IMR-90 (cell line): Measurements from ENCODE around the gene SLC9A7. TPM values are rescaled to one million over a fixed set of nuclear protein-coding genes. Genes with fewer than 3 reads are reported as not detected.

Source experiments
- ATAC-seq: fragments of 200-7000 bp; cut with Tn5 transposase; 2 replicates; pipeline ENCODE4 v1.9.1; 2020; ENCODE audit warnings: low read depth, mild to moderate bottlenecking, moderate library complexity
- BruUV-seq: library from RNA; stranded (reverse); fragments of 400-500 nt; replicated peaks from 2 replicates; lab custom pipeline; 2021; lab: Mats Ljungman, UMichigan
- CTCF ChIA-PET: fragments of 300-600 bp; formaldehyde crosslinking; extraction: SDS; loops from one replicate; lab custom pipeline; 2021; ENCODE audit warnings: antibody characterized with exemption; lab: Yijun Ruan, JAX
- POLR2A ChIA-PET: fragments of 300-600 bp; sonication (Branson Sonifier 250); formaldehyde crosslinking; loops from one replicate; lab custom pipeline; 2022; ENCODE audit warnings: antibody characterized with exemption; ENCODE audit not compliant: unreplicated experiment; lab: Charles Lee
- DNase-seq: peaks from one replicate; pipeline ENCODE4 v3.0.0; 2013
- H2AFZ ChIP-seq: replicated peaks from 2 replicates; pipeline ENCODE3; 2013; ENCODE audit warnings: low read length, mild to moderate bottlenecking; ENCODE audit not compliant: poor library complexity
- H2AK5ac ChIP-seq: 2 replicates; pipeline ENCODE4 v1.6.1; 2013; ENCODE audit warnings: low read depth, low read length, inconsistent platforms
- H2AK9ac ChIP-seq: replicated peaks from 2 replicates; pipeline ENCODE3; 2013; ENCODE audit warnings: mild to moderate bottlenecking, low read depth, low read length, moderate library complexity; ENCODE audit not compliant: poor library complexity
- H2BK120ac ChIP-seq: 2 replicates; pipeline ENCODE4 v1.6.1; 2013; ENCODE audit warnings: low read depth, low read length, inconsistent platforms
- H2BK15ac ChIP-seq: 3 replicates; pipeline ENCODE4 v1.6.1; 2013; ENCODE audit warnings: low read depth, low read length, inconsistent platforms
- H2BK20ac ChIP-seq: 2 replicates; pipeline ENCODE4 v1.6.1; 2013; ENCODE audit warnings: low read depth, mild to moderate bottlenecking, inconsistent platforms, low read length, moderate library complexity
- H2BK5ac ChIP-seq: 2 replicates; pipeline ENCODE4 v1.6.1; 2013; ENCODE audit warnings: mild to moderate bottlenecking, low read depth, low read length, inconsistent platforms; ENCODE audit not compliant: poor library complexity, severe bottlenecking
- H3K14ac ChIP-seq: replicated peaks from 2 replicates; pipeline ENCODE4 v1.6.1; 2013; ENCODE audit warnings: low read depth, low read length, inconsistent platforms
- H3K18ac ChIP-seq: 2 replicates; pipeline ENCODE4 v1.6.1; 2013; ENCODE audit warnings: low read depth, low read length, control low read depth
- H3K23ac ChIP-seq: 2 replicates; pipeline ENCODE4 v1.6.1; 2013; ENCODE audit warnings: low read depth, low read length, inconsistent platforms
- H3K27ac ChIP-seq: 2 replicates; pipeline ENCODE4 v1.5.1; 2013; ENCODE audit warnings: mild to moderate bottlenecking, control low read depth, low read length; ENCODE audit not compliant: insufficient read depth
- H3K27me3 ChIP-seq: 2 replicates; pipeline ENCODE4 v1.6.1; 2013; ENCODE audit warnings: low read length; ENCODE audit not compliant: control insufficient read depth, insufficient read depth
- H3K36me3 ChIP-seq: 2 replicates; pipeline ENCODE4 v1.6.1; 2013; ENCODE audit warnings: low read length, mixed read lengths; ENCODE audit not compliant: control insufficient read depth, insufficient read depth
- H3K4ac ChIP-seq: 2 replicates; pipeline ENCODE4 v1.6.1; 2013; ENCODE audit warnings: low read depth, low read length, inconsistent platforms
- H3K4me1 ChIP-seq: 2 replicates; pipeline ENCODE4 v1.6.1; 2013; ENCODE audit warnings: low read length, mixed read lengths; ENCODE audit not compliant: control insufficient read depth, insufficient read depth
- H3K4me2 ChIP-seq: 2 replicates; pipeline ENCODE4 v1.6.1; 2013; ENCODE audit warnings: low read depth, mild to moderate bottlenecking, control low read depth, low read length, moderate library complexity
- H3K4me3 ChIP-seq: 2 replicates; pipeline ENCODE4 v1.5.1; 2013; ENCODE audit warnings: low read depth, mild to moderate bottlenecking, control low read depth, low read length, moderate library complexity; ENCODE audit not compliant: insufficient read depth
- H3K56ac ChIP-seq: 2 replicates; pipeline ENCODE4 v1.6.1; 2013; ENCODE audit warnings: low read length, inconsistent platforms; ENCODE audit not compliant: insufficient read depth; ENCODE audit errors: extremely low read depth
- H3K79me1 ChIP-seq, 2 experiments: 2 replicates each; pipeline ENCODE4 v1.6.1; 2013; ENCODE audit warnings: low read length in 2 of 2, inconsistent platforms in 1 of 2, low read depth in 1 of 2
- H3K9ac ChIP-seq: 2 replicates; pipeline ENCODE4 v1.6.1; 2013; ENCODE audit warnings: low read depth, low read length, control low read depth
- H3K9me1 ChIP-seq: 2 replicates; pipeline ENCODE4 v1.6.1; 2013; ENCODE audit warnings: low read length, inconsistent platforms; ENCODE audit not compliant: insufficient read depth
- H3K9me3 ChIP-seq: 2 replicates; pipeline ENCODE4 v1.6.1; 2013; ENCODE audit warnings: low read length; ENCODE audit not compliant: control insufficient read depth, insufficient read depth
- H4K20me1 ChIP-seq: 2 replicates; pipeline ENCODE4 v1.6.1; 2013; ENCODE audit warnings: low read length, inconsistent platforms; ENCODE audit not compliant: insufficient read depth
- H4K5ac ChIP-seq: 2 replicates; pipeline ENCODE4 v1.6.1; 2013; ENCODE audit warnings: mild to moderate bottlenecking, low read depth, low read length, control low read depth
- H4K8ac ChIP-seq, 2 experiments: 2 replicates each; pipeline ENCODE4 v1.6.1; 2013; ENCODE audit warnings: low read depth in 2 of 2, low read length in 2 of 2, control low read depth in 1 of 2, inconsistent platforms in 1 of 2
- H4K91ac ChIP-seq: 2 replicates; pipeline ENCODE4 v1.6.1; 2013; ENCODE audit warnings: low read depth, low read length, inconsistent platforms; ENCODE audit not compliant: insufficient read depth
- CEBPB ChIP-seq: IDR thresholded peaks from 2 replicates; pipeline ENCODE4 v1.6.1; 2012; ENCODE audit warnings: low read depth, low read length, improper control_type of control experiment
- CHD1 ChIP-seq: IDR thresholded peaks from 2 replicates; pipeline ENCODE4 v1.6.1; 2012; ENCODE audit warnings: low read depth, low read length, improper control_type of control experiment
- RAD21 ChIP-seq: IDR thresholded peaks from 2 replicates; pipeline ENCODE4 v1.6.1; 2012; ENCODE audit warnings: low read length, improper control_type of control experiment
- SMC3 ChIP-seq: fragments of 150-350 bp; IDR thresholded peaks from 2 replicates; pipeline ENCODE4 v1.6.1; 2016; ENCODE audit warnings: low read depth, mild to moderate bottlenecking, antibody characterized with exemption, low read length, moderate library complexity
- WGBS, 2 experiments: methylation state at CpG; one replicate each; pipeline versions ENCODE4 v1.1.5 to v1.1.7; 2013; ENCODE audit warnings: missing lambda C conversion rate in 2 of 2; ENCODE audit not compliant: insufficient read length in 1 of 2; ENCODE audit errors: extremely low coverage in 2 of 2; 5-methylcytosine and 5-hydroxymethylcytosine counted together
- dilution Hi-C: fragments of 300-500 bp; cut with HindIII; formaldehyde crosslinking; loops from one replicate; pipeline ENCODE4 v1.14.3; 2018; ENCODE audit warnings: low sequenced_read_pairs; ENCODE audit not compliant: unreplicated experiment
- in situ Hi-C: fragments of 300-500 bp; cut with MboI; formaldehyde crosslinking; loops from 3 replicates; pipeline ENCODE4 v1.14.3; 2019; ENCODE audit warnings: low sequenced_read_pairs, inconsistent platforms, mixed read lengths
- intact Hi-C: fragments of 100-400 bp; cut with micrococcal nuclease; formaldehyde crosslinking; loops from 2 replicates; pipeline ENCODE4 v1.10.0; 2022
- polyA plus RNA-seq, 3 experiments: library from polyadenylated mRNA; depleted of rRNA; stranded (reverse); fragments of >200 nt; gene quantifications; 2 replicates each; pipeline ENCODE4 v1.2.3, GENCODE V29; 2012; ENCODE audit warnings: low replicate concordance in 1 of 3
- total RNA-seq: library from RNA; depleted of rRNA; stranded (reverse); fragments of >200 nt; gene quantifications from 2 replicates; pipeline ENCODE4 v1.2.3, GENCODE V29; 2012
- TF ChIP-seq, protein P1 (sequence below): conservative IDR thresholded peaks from 2 replicates; pipeline ENCODE4 v1.5.1; 2012; ENCODE audit warnings: mild to moderate bottlenecking, low read depth, low read length, improper control_type of control experiment

The SLC9A7 gene
- total and polyA plus RNA-seq, 2 of the 4 experiments (the other 2 are of a cell fraction), result 14.4 to 76.4 TPM

DNA sequence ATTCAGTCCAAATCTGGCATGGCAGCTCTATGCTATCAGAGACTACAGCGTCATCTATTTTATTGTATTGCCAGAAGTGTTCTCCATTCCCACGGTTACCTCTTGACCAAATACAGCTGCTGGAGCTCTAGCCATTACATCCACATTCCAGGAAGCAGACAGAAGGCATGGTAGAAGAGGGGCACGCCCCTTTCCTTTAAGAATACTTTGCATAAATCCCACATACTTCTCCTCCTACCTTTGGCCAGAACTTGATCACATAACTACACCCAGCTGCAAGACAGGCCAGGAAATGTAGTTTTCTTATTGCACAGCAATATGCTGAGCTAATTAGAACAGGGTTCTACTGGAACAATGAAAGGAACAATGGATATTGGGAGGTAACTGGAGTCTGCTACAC is 14.9 kb downstream of the SLC9A7 start:
- no peak overlapping the region for H3K23ac ChIP-seq
- no peak overlapping the region for H3K4me2 ChIP-seq
- H3K18ac ChIP-seq, result no peak overlapping the region
- WGBS, 2 experiments, result 50% methylated on average over 2 of the region's 3 CpGs; no CpG with 5 or more reads in 1 of the 2 experiments
- H3K56ac ChIP-seq, result no peak overlapping the region
- ChIA-PET POLR2A (no interaction called here), CTCF (no interaction called here)
- no peak overlapping the region for H3K14ac ChIP-seq
- no peaks in the 10 kb centered on the region for H4K20me1 ChIP-seq
- no peaks in the 10 kb centered on the region for H3K27me3 ChIP-seq
- H2BK5ac ChIP-seq, result no peak overlapping the region
- H3K79me1 ChIP-seq, result peaks cover 3 to 7% of the 10 kb centered on the region in 2 experiments; a peak in 3 of 4 replicates
- no TSS peak for BruUV-seq
- H3K4me3 ChIP-seq, result no peak overlapping the region
- H4K8ac ChIP-seq, result no peak overlapping the region
- H4K5ac ChIP-seq, result no peak overlapping the region
- H2BK15ac ChIP-seq, result no peak overlapping the region
- DNase-seq (no peak), ATAC-seq (no peak)
- TF ChIP-seq CHD1, result no peak
- TF ChIP-seq CEBPB, result no peak
- TF ChIP-seq RAD21, result no peak
- TF ChIP-seq, protein P1, sequence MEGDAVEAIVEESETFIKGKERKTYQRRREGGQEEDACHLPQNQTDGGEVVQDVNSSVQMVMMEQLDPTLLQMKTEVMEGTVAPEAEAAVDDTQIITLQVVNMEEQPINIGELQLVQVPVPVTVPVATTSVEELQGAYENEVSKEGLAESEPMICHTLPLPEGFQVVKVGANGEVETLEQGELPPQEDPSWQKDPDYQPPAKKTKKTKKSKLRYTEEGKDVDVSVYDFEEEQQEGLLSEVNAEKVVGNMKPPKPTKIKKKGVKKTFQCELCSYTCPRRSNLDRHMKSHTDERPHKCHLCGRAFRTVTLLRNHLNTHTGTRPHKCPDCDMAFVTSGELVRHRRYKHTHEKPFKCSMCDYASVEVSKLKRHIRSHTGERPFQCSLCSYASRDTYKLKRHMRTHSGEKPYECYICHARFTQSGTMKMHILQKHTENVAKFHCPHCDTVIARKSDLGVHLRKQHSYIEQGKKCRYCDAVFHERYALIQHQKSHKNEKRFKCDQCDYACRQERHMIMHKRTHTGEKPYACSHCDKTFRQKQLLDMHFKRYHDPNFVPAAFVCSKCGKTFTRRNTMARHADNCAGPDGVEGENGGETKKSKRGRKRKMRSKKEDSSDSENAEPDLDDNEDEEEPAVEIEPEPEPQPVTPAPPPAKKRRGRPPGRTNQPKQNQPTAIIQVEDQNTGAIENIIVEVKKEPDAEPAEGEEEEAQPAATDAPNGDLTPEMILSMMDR, result no peak
- no peak for TF ChIP-seq SMC3
- no peak overlapping the region for H2BK20ac ChIP-seq
- H3K9me1 ChIP-seq, result no peaks in the 10 kb centered on the region
- no peak overlapping the region for H2AK9ac ChIP-seq
- H2AK5ac ChIP-seq, result no peak overlapping the region
- in situ Hi-C loops, result no loop called here
- H3K9me3 ChIP-seq, result no peaks in the 10 kb centered on the region; the same call in 1 of the 2 replicates
- H3K4me1 ChIP-seq, result peaks cover 3% of the 10 kb centered on the region
- no peak overlapping the region for H2BK120ac ChIP-seq
- H3K27ac ChIP-seq, result no peak overlapping the region
- dilution Hi-C loops, result no loop called here
- no peak overlapping the region for H3K4ac ChIP-seq
- H3K36me3 ChIP-seq, result no peaks in the 10 kb centered on the region
- intact Hi-C loops, result no loop called here
- no peak overlapping the region for H3K9ac ChIP-seq
- H2AFZ ChIP-seq, result no peak overlapping the region
- H4K91ac ChIP-seq, result no peak overlapping the region
